Measurements from ENCODE around the gene GRB10.
A peak's percentile ranks its signal among the peaks of the same experiment; 100 is the strongest.

GRB10 gene

GRCh38 chr7:50808282-50808888, 25.7 kb upstream of the GRB10 start:
- WGBS = 86% methylated on average over 14 of the region's 14 CpGs
- no peaks in the 10 kb centered on the region for H3K36me3 ChIP-seq (ENCODE audit: control insufficient read depth in 1 of 2, insufficient read depth in 2 of 2, low read depth in 1 of 2, low read length in 2 of 2)
- H3K27ac ChIP-seq (ENCODE audit: low read length, poor library complexity, severe bottlenecking) = no peak overlapping the region
- no peak overlapping the region for H3K4me2 ChIP-seq (ENCODE audit: low read length, poor library complexity, severe bottlenecking)
- H3K4me3 ChIP-seq (ENCODE audit: insufficient read depth in 1 of 2, low read depth in 1 of 2, low read length in 2 of 2) = no peak overlapping the region
- H2BK12ac ChIP-seq (ENCODE audit: low read length in 2 of 2) = no peak overlapping the region
- H2AFZ ChIP-seq (ENCODE audit: low read depth, low read length) = no peak overlapping the region
- DNase-seq = no peak
- peaks cover 30% of the 10 kb centered on the region for H3K4me1 ChIP-seq (ENCODE audit: control insufficient read depth, insufficient read depth, low read depth, low read length)
- no peak overlapping the region for H2BK5ac ChIP-seq (ENCODE audit: low read depth, low read length, poor library complexity, severe bottlenecking)
- no peak overlapping the region for H4K91ac ChIP-seq (ENCODE audit: low read length)
- no peak overlapping the region for H3K14ac ChIP-seq (ENCODE audit: low read length in 2 of 2)
- no peaks in the 10 kb centered on the region for H3K9me3 ChIP-seq (ENCODE audit: control insufficient read depth, low read length)
- H3K23ac ChIP-seq (ENCODE audit: low read length in 2 of 2) = no peak overlapping the region
- peaks cover 0 to 28% of the 10 kb centered on the region in 2 experiments for H3K27me3 ChIP-seq (ENCODE audit: control insufficient read depth in 1 of 2, insufficient read depth in 1 of 2, low read length in 2 of 2)
- H2BK15ac ChIP-seq (ENCODE audit: low read depth, poor library complexity, severe bottlenecking) = no peak overlapping the region
- H2BK120ac ChIP-seq (ENCODE audit: low read depth, low read length) = no peak overlapping the region
- no peak overlapping the region for H4K8ac ChIP-seq (ENCODE audit: low read length)
- H3K9ac ChIP-seq (ENCODE audit: low read length) = no peak overlapping the region
- H3K79me1 ChIP-seq (replicated peaks; ENCODE audit: low read length, poor library complexity, severe bottlenecking) = no peaks in the 10 kb centered on the region
- no peak overlapping the region for H2AK5ac ChIP-seq (ENCODE audit: low read length, severe bottlenecking)
- H3K4ac ChIP-seq (ENCODE audit: low read depth in 1 of 2, low read length in 2 of 2) = no peak overlapping the region
- H3K18ac ChIP-seq (ENCODE audit: low read depth in 1 of 2, low read length in 2 of 2) = no peak overlapping the region

DNA sequence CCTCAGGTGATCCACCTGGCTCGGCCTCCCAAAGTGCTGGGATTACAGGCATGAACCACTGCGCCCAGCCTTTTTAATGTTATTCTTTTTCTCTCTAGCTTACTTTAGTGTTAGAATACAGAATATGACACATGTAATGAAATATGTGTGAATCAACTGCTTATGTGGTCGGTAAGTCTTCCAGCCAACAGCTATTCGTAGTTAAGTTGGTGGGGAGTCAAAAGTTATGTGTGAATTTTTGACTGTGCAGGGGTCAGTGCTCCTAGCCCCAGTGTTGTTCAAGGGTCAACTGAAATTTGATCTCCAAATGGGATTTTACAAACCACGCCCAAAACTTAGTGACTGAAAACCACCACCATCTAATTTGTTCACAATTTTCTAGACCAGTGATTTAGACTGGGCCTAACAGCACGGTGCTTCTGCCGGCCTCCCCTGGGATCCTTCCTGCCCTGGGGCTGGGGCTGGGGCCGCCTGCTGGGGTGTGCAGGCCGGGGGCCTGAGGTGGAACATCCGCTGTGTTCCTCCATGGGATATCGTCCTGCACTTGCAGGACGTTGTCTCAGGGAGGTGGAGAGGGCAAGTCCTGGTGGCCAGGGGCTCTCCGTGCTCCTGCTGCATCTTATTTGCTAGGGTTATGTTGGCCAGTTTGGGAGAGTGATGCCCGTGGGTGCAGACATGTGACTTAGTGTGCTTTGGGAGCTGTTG, 24.5 kb upstream of the GRB10 start:
- no peak overlapping the region for H3K14ac ChIP-seq (ENCODE audit: low read length in 2 of 2)
- H3K9me3 ChIP-seq (ENCODE audit: control insufficient read depth, low read length) = no peaks in the 10 kb centered on the region
- H2BK12ac ChIP-seq (ENCODE audit: low read length in 2 of 2) = no peak overlapping the region
- H3K4me1 ChIP-seq (ENCODE audit: control insufficient read depth, insufficient read depth, low read depth, low read length) = peaks cover 25% of the 10 kb centered on the region
- no peak overlapping the region for H2BK5ac ChIP-seq (ENCODE audit: low read depth, low read length, poor library complexity, severe bottlenecking)
- 87% methylated on average over 11 of the region's 14 CpGs for WGBS
- H3K79me1 ChIP-seq (replicated peaks; ENCODE audit: low read length, poor library complexity, severe bottlenecking) = no peaks in the 10 kb centered on the region
- H2BK120ac ChIP-seq (ENCODE audit: low read depth, low read length) = no peak overlapping the region
- peak overlapping the region; percentile 16 for H3K27ac ChIP-seq (ENCODE audit: low read length, poor library complexity, severe bottlenecking)
- H3K23ac ChIP-seq (ENCODE audit: low read length in 2 of 2) = no peak overlapping the region
- H2BK15ac ChIP-seq (ENCODE audit: low read depth, poor library complexity, severe bottlenecking) = no peak overlapping the region
- H3K4me3 ChIP-seq (ENCODE audit: insufficient read depth in 1 of 2, low read depth in 1 of 2, low read length in 2 of 2) = no peak overlapping the region
- no peak overlapping the region for H3K18ac ChIP-seq (ENCODE audit: low read depth in 1 of 2, low read length in 2 of 2)
- H3K4ac ChIP-seq (ENCODE audit: low read depth in 1 of 2, low read length in 2 of 2) = no peak overlapping the region
- H2AK5ac ChIP-seq (ENCODE audit: low read length, severe bottlenecking) = no peak overlapping the region
- peaks cover 0 to 36% of the 10 kb centered on the region in 2 experiments for H3K27me3 ChIP-seq (ENCODE audit: control insufficient read depth in 1 of 2, insufficient read depth in 1 of 2, low read length in 2 of 2)
- H4K91ac ChIP-seq (ENCODE audit: low read length) = no peak overlapping the region
- H3K36me3 ChIP-seq (ENCODE audit: control insufficient read depth in 1 of 2, insufficient read depth in 2 of 2, low read depth in 1 of 2, low read length in 2 of 2) = no peaks in the 10 kb centered on the region
- H2AFZ ChIP-seq (ENCODE audit: low read depth, low read length) = no peak overlapping the region
- H3K4me2 ChIP-seq (ENCODE audit: low read length, poor library complexity, severe bottlenecking) = no peak overlapping the region
- no peak overlapping the region for H3K9ac ChIP-seq (ENCODE audit: low read length)
- H4K8ac ChIP-seq (ENCODE audit: low read length) = no peak overlapping the region
- no peak for DNase-seq

DNA sequence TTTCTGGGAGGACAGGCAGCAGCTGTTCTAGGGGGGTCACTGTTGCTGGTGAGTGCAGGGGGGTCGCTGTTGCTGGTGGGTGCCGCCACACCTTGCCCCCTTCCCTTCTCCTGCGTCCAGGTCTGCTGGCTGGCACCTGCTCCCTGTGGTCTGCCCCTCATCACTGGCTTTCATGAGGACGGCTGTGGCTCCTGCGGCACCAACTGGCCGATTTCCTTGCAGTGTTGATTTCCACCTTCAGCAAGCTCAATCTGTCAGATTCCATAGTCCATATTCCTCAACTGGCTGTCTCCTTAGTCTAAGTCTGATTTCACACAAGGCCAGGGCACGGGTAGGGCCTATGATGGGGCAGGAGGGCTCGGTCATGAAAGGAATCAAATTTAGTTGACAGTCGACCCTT, 23.4 kb upstream of the GRB10 start:
- WGBS = 79% methylated on average over 9 of the region's 9 CpGs
- Histone ChIP-seq H2BK120ac (ENCODE audit: low read depth, low read length) (no peak overlapping the region), H2BK12ac (ENCODE audit: low read length in 2 of 2) (no peak overlapping the region), H3K4ac (ENCODE audit: low read depth in 1 of 2, low read length in 2 of 2) (no peak overlapping the region), H3K27ac (ENCODE audit: low read length, poor library complexity, severe bottlenecking) (no peak overlapping the region), H2AK5ac (ENCODE audit: low read length, severe bottlenecking) (peak overlapping the region; percentile 53), H3K4me1 (ENCODE audit: control insufficient read depth, insufficient read depth, low read depth, low read length) (peaks cover 24% of the 10 kb centered on the region), H3K18ac (ENCODE audit: low read depth in 1 of 2, low read length in 2 of 2) (no peak overlapping the region), H3K27me3 (ENCODE audit: control insufficient read depth in 1 of 2, insufficient read depth in 1 of 2, low read length in 2 of 2) (peaks cover 0 to 46% of the 10 kb centered on the region in 2 experiments), H3K23ac (ENCODE audit: low read length in 2 of 2) (no peak overlapping the region), H3K79me1 (replicated peaks; ENCODE audit: low read length, poor library complexity, severe bottlenecking) (no peaks in the 10 kb centered on the region), H3K14ac (ENCODE audit: low read length in 2 of 2) (no peak overlapping the region), H3K4me3 (ENCODE audit: insufficient read depth in 1 of 2, low read depth in 1 of 2, low read length in 2 of 2) (no peak overlapping the region), H4K8ac (ENCODE audit: low read length) (no peak overlapping the region), H4K91ac (ENCODE audit: low read length) (no peak overlapping the region), H3K9ac (ENCODE audit: low read length) (no peak overlapping the region), H2AFZ (ENCODE audit: low read depth, low read length) (no peak overlapping the region), H2BK15ac (ENCODE audit: low read depth, poor library complexity, severe bottlenecking) (no peak overlapping the region), H3K4me2 (ENCODE audit: low read length, poor library complexity, severe bottlenecking) (no peak overlapping the region), H3K36me3 (ENCODE audit: control insufficient read depth in 1 of 2, insufficient read depth in 2 of 2, low read depth in 1 of 2, low read length in 2 of 2) (no peaks in the 10 kb centered on the region), H3K9me3 (ENCODE audit: control insufficient read depth, low read length) (no peaks in the 10 kb centered on the region), H2BK5ac (ENCODE audit: low read depth, low read length, poor library complexity, severe bottlenecking) (no peak overlapping the region)
- DNase-seq = no peak

- H3K18ac ChIP-seq (ENCODE audit: low read depth in 1 of 2, low read length in 2 of 2) = no peak overlapping the region
- no peak overlapping the region for H3K9ac ChIP-seq (ENCODE audit: low read length)
- peaks cover 0 to 51% of the 10 kb centered on the region in 2 experiments for H3K27me3 ChIP-seq (ENCODE audit: control insufficient read depth in 1 of 2, insufficient read depth in 1 of 2, low read length in 2 of 2)
- H2AFZ ChIP-seq (ENCODE audit: low read depth, low read length) = no peak overlapping the region
- no peak overlapping the region for H4K8ac ChIP-seq (ENCODE audit: low read length)
- no peak overlapping the region for H3K27ac ChIP-seq (ENCODE audit: low read length, poor library complexity, severe bottlenecking)
- no peak overlapping the region for H2BK12ac ChIP-seq (ENCODE audit: low read length in 2 of 2)
- peaks cover 26% of the 10 kb centered on the region for H3K4me1 ChIP-seq (ENCODE audit: control insufficient read depth, insufficient read depth, low read depth, low read length)
- H3K4me3 ChIP-seq (ENCODE audit: insufficient read depth in 1 of 2, low read depth in 1 of 2, low read length in 2 of 2) = no peak overlapping the region
- H4K91ac ChIP-seq (ENCODE audit: low read length) = no peak overlapping the region
- no peaks in the 10 kb centered on the region for H3K79me1 ChIP-seq (replicated peaks; ENCODE audit: low read length, poor library complexity, severe bottlenecking)
- no peaks in the 10 kb centered on the region for H3K9me3 ChIP-seq (ENCODE audit: control insufficient read depth, low read length)
- H3K4ac ChIP-seq (ENCODE audit: low read depth in 1 of 2, low read length in 2 of 2) = no peak overlapping the region
- H3K23ac ChIP-seq (ENCODE audit: low read length in 2 of 2) = no peak overlapping the region
- no peak overlapping the region for H2BK120ac ChIP-seq (ENCODE audit: low read depth, low read length)
- no peak overlapping the region for H3K14ac ChIP-seq (ENCODE audit: low read length in 2 of 2)
- H2AK5ac ChIP-seq (ENCODE audit: low read length, severe bottlenecking) = peak overlapping the region; percentile 34
- H3K36me3 ChIP-seq (ENCODE audit: control insufficient read depth in 1 of 2, insufficient read depth in 2 of 2, low read depth in 1 of 2, low read length in 2 of 2) = no peaks in the 10 kb centered on the region
- no peak for DNase-seq
- no peak overlapping the region for H2BK5ac ChIP-seq (ENCODE audit: low read depth, low read length, poor library complexity, severe bottlenecking)
- 68% methylated on average over 4 of the region's 5 CpGs for WGBS
- H3K4me2 ChIP-seq (ENCODE audit: low read length, poor library complexity, severe bottlenecking) = no peak overlapping the region
- H2BK15ac ChIP-seq (ENCODE audit: low read depth, poor library complexity, severe bottlenecking) = no peak overlapping the region
Measured at GRCh38 chr7:50805447-50806125, 22.9 kb upstream of the GRB10 start.

Data from mesenchymal stem cell (in vitro differentiated cells and primary cell).